HEK293T (cell line): ENCODE data around the gene ZSCAN5A.

Experiments
- CTCF ChIA-PET: fragments of 350-600 bp; formaldehyde crosslinking; extraction: SDS; loops from one replicate; lab custom pipeline; 2021; ENCODE audit warnings: antibody characterized with exemption, inconsistent platforms; lab: Yijun Ruan, JAX
- POLR2A ChIA-PET: fragments of 350-600 bp; formaldehyde crosslinking; extraction: SDS; loops from one replicate; lab custom pipeline; 2020; ENCODE audit warnings: antibody characterized with exemption, inconsistent platforms; lab: Yijun Ruan, JAX
- DNase-seq: peaks from one replicate; pipeline ENCODE4 v3.0.0; 2012; ENCODE audit warnings: mixed read lengths; ENCODE audit errors: extremely low spot score
- ARNT ChIP-seq: fragments of 450-650 bp; IDR thresholded peaks from 2 replicates; pipeline ENCODE4 v1.6.1; 2017; ENCODE audit warnings: mild to moderate bottlenecking
- BHLHE40 ChIP-seq: fragments of 450-650 bp; IDR thresholded peaks from 2 replicates; pipeline ENCODE4 v1.6.1; 2016; ENCODE audit warnings: mild to moderate bottlenecking, moderate library complexity, borderline replicate concordance
- CTBP1 ChIP-seq: fragments of 450-650 bp; IDR thresholded peaks from 2 replicates; pipeline ENCODE4 v1.6.1; 2016; ENCODE audit warnings: borderline replicate concordance
- ELF4 ChIP-seq: fragments of 450-650 bp; IDR thresholded peaks from 2 replicates; pipeline ENCODE4 v1.6.1; 2017; ENCODE audit warnings: antibody characterized with exemption
- FOXA1 ChIP-seq: fragments of 450-650 bp; IDR thresholded peaks from 2 replicates; pipeline ENCODE4 v1.6.1; 2016; ENCODE audit warnings: mild to moderate bottlenecking
- FOXK2 ChIP-seq: fragments of 450-650 bp; IDR thresholded peaks from 2 replicates; pipeline ENCODE4 v1.6.1; 2016; ENCODE audit warnings: mild to moderate bottlenecking
- FOXM1 ChIP-seq: fragments of 450-650 bp; IDR thresholded peaks from 2 replicates; pipeline ENCODE4 v1.6.1; 2017; ENCODE audit warnings: mild to moderate bottlenecking, borderline replicate concordance
- HDGF ChIP-seq: fragments of 450-650 bp; IDR thresholded peaks from 2 replicates; pipeline ENCODE4 v1.6.1; 2017; ENCODE audit warnings: antibody characterized with exemption, borderline replicate concordance
- L3MBTL2 ChIP-seq: fragments of 450-650 bp; conservative IDR thresholded peaks from 2 replicates; pipeline ENCODE4 v1.6.1; 2016; ENCODE audit warnings: mild to moderate bottlenecking
- LEF1 ChIP-seq: fragments of 450-650 bp; IDR thresholded peaks from 2 replicates; pipeline ENCODE4 v1.6.1; 2017; ENCODE audit warnings: mild to moderate bottlenecking, borderline replicate concordance
- NFRKB ChIP-seq: fragments of 450-650 bp; IDR thresholded peaks from 2 replicates; pipeline ENCODE4 v1.6.1; 2016; ENCODE audit warnings: mild to moderate bottlenecking, moderate library complexity
- PKNOX1 ChIP-seq: fragments of 450-650 bp; IDR thresholded peaks from 2 replicates; pipeline ENCODE4 v1.6.1; 2016
- SP1 ChIP-seq: fragments of 450-650 bp; IDR thresholded peaks from 2 replicates; pipeline ENCODE4 v1.6.1; 2017
- SUZ12 ChIP-seq: fragments of 450-650 bp; IDR thresholded peaks from 2 replicates; pipeline ENCODE4 v1.6.1; 2016; ENCODE audit warnings: mild to moderate bottlenecking
- TARDBP ChIP-seq: fragments of 450-650 bp; IDR thresholded peaks from 2 replicates; pipeline ENCODE4 v1.6.1; 2016
- ZNF384 ChIP-seq: fragments of 450-650 bp; IDR thresholded peaks from 2 replicates; pipeline ENCODE4 v1.6.1; 2016

The ZSCAN5A gene

GRCh38 chr19:56290104-56290503, 24.5 kb downstream of the ZSCAN5A start:
- TF ChIP-seq LEF1 (no peak), ZNF384 (no peak), FOXK2 (no peak), NFRKB (no peak), L3MBTL2 (no peak), CTBP1 (no peak), PKNOX1 (no peak), FOXM1 (no peak), SUZ12 (no peak)
- DNase-seq = no peak
- ChIA-PET CTCF (no interaction called here), POLR2A (no interaction called here)

- ChIA-PET POLR2A (no interaction called here), CTCF (no interaction called here)
- DNase-seq = no peak
- TF ChIP-seq LEF1 (no peak), BHLHE40 (no peak), FOXA1 (no peak), ELF4 (no peak), ARNT (no peak), L3MBTL2 (no peak), SP1 (no peak), ZNF384 (no peak), SUZ12 (no peak), PKNOX1 (no peak)
These were observed 29.9 kb downstream of the ZSCAN5A start for GRCh38 chr19:56284746-56285145.

- POLR2A ChIA-PET = no interaction called here
- CTCF ChIA-PET = no interaction called here
- DNase-seq = no peak
- no peak for TF ChIP-seq SUZ12
- no peak for TF ChIP-seq ELF4
- TF ChIP-seq LEF1 = no peak
- TF ChIP-seq HDGF = no peak
- no peak for TF ChIP-seq TARDBP
- TF ChIP-seq FOXK2 = no peak
- TF ChIP-seq CTBP1 = no peak
These were observed 31.8 kb downstream of the ZSCAN5A start for GRCh38 chr19:56282809-56283208.

- ChIA-PET POLR2A (no interaction called here), CTCF (no interaction called here)
- DNase-seq = no peak
- no peak for TF ChIP-seq CTBP1
- no peak for TF ChIP-seq FOXK2
- TF ChIP-seq ELF4 = no peak
- TF ChIP-seq PKNOX1 = no peak
- no peak for TF ChIP-seq SP1
- no peak for TF ChIP-seq ZNF384
- TF ChIP-seq L3MBTL2 = no peak
- TF ChIP-seq TARDBP = no peak
- no peak for TF ChIP-seq ARNT
These were observed 41.0 kb downstream of the ZSCAN5A start for GRCh38 chr19:56273563-56274117.

GRCh38 chr19:56272161-56272798, 42.4 kb downstream of the ZSCAN5A start, which contains the start of gene EDDM13:
EDDM13 (plus strand) TSS chr19:56272748; CDS start chr19:56272835, 87 bp downstream.
- TF ChIP-seq LEF1 = no peak
- no peak for TF ChIP-seq CTBP1
- no peak for TF ChIP-seq FOXA1
- ChIA-PET CTCF (no interaction called here), POLR2A (no interaction called here)
- DNase-seq = no peak

- TF ChIP-seq CTBP1 = no peak
- TF ChIP-seq TARDBP = no peak
- no peak for TF ChIP-seq L3MBTL2
- no peak for TF ChIP-seq ELF4
- no peak for TF ChIP-seq FOXA1
- no peak for TF ChIP-seq SP1
- TF ChIP-seq SUZ12 = no peak
- no peak for TF ChIP-seq NFRKB
- no peak for TF ChIP-seq LEF1
- TF ChIP-seq ZNF384 = no peak
- no peak for TF ChIP-seq PKNOX1
- no peak for TF ChIP-seq HDGF
- TF ChIP-seq FOXK2 = no peak
- no peak for TF ChIP-seq ARNT
- ChIA-PET POLR2A (no interaction called here), CTCF (no interaction called here)
- DNase-seq = no peak
These were observed 43.5 kb downstream of the ZSCAN5A start for GRCh38 chr19:56271151-56271550.

GRCh38 chr19:56270676-56271075, 44.0 kb downstream of the ZSCAN5A start:
- no peak for DNase-seq
- ChIA-PET CTCF (no interaction called here), POLR2A (no interaction called here)
- TF ChIP-seq ELF4 (no peak), NFRKB (no peak), TARDBP (no peak), SUZ12 (no peak), CTBP1 (no peak), SP1 (no peak), BHLHE40 (no peak), HDGF (no peak), LEF1 (no peak), ZNF384 (no peak)
